ENCODE results near the gene TSC2. TPM values are rescaled to one million over a fixed set of nuclear protein-coding genes. Genes with fewer than 3 reads are reported as not detected.

The TSC2 gene
- total and polyA plus RNA-seq, 4 donors = 36.5 to 146 (median 72.7) TPM

DNA sequence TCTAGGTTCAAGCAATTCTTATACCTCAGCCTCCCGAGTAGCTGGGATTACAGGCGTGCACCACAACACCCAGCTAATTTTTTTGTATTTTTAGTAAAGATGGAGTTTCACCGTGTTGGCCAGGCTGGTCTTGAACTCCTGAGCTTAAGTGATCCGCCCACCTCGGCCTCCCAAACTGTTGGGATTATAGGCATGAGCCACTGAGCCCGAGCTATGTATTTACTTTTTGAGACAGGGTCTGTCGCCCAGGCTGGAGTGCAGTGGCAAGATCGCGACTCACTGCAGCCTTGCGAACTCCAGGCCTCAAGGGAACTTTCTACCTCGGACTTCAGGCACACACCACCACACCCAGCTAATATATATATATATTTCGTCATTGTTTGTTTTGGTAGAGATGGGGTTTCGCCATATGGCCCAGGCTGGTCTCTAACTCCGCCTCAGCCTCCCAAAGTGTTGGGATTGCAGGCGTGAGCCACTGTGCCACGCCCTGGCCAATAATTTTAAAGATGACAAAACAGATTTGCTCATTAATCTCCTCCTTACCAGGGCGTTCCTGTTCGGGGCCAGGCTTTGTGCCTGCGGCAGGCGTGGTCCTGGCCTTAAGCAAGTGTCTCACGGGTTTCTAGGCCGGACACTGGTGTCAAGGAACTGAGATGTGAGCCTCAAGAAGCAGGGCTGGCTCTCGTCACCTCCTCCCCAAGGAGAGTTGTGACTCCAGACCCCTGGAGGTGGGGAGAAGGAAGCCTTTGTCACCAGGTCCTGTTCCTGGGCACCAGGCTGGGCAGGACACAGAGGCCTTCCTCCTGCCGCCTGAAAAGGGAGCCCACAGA, 32.5 kb upstream of the TSC2 start:
- ATAC-seq (ENCODE audit: insufficient read depth, low FRiP score) (peak; percentile 62), DNase-seq (no peak)
- Histone ChIP-seq H3K27me3 (ENCODE audit: control insufficient read depth in 3 of 3, insufficient read depth in 3 of 3, low read length in 2 of 3) (peaks cover 0 to 7% (median 4%) of the 10 kb centered on the region in 3 donors), H3K36me3 (ENCODE audit: control insufficient read depth in 4 of 4, insufficient read depth in 4 of 4, low read length in 4 of 4) (no peaks in the 10 kb centered on the region), H3K4me1 (ENCODE audit: control insufficient read depth in 5 of 5, insufficient read depth in 5 of 5, low read length in 5 of 5) (peaks cover 0 to 12% (median 5%) of the 10 kb centered on the region in 5 donors), H3K9ac (ENCODE audit: insufficient read depth in 1 of 2, low read length in 2 of 2) (peak overlapping the region in 1 of 2 donors; percentile 13), H3K9me3 (ENCODE audit: control insufficient read depth in 4 of 4, insufficient read depth in 3 of 4, low read length in 3 of 4) (no peaks in the 10 kb centered on the region), H3K27ac (ENCODE audit: low read depth in 1 of 2, low read length in 1 of 2) (peak overlapping the region in 1 of 2 donors; percentile 11), H3K4me3 (no peak overlapping the region)
- WGBS, 2 donors = 76 to 84% methylated on average over 24 of the region's 24 CpGs
- TF ChIP-seq, protein P1, sequence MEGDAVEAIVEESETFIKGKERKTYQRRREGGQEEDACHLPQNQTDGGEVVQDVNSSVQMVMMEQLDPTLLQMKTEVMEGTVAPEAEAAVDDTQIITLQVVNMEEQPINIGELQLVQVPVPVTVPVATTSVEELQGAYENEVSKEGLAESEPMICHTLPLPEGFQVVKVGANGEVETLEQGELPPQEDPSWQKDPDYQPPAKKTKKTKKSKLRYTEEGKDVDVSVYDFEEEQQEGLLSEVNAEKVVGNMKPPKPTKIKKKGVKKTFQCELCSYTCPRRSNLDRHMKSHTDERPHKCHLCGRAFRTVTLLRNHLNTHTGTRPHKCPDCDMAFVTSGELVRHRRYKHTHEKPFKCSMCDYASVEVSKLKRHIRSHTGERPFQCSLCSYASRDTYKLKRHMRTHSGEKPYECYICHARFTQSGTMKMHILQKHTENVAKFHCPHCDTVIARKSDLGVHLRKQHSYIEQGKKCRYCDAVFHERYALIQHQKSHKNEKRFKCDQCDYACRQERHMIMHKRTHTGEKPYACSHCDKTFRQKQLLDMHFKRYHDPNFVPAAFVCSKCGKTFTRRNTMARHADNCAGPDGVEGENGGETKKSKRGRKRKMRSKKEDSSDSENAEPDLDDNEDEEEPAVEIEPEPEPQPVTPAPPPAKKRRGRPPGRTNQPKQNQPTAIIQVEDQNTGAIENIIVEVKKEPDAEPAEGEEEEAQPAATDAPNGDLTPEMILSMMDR (IDR thresholded peaks at IDR 0.05; ENCODE audit: control extremely low read depth, extremely low read depth) = no peak

DNA sequence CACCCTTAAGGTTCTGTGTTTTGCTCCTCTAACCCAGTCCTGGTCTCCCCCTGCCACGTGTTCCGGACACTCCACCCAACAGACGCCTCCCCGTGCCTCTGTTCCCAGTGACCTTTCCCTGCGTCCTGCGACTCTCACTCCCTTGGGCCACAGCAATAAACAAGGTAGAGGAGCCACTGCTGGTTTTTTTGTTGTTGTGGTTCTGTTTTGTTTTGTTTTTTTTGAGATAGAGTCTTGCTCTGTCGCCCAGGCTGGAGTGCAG, 31.9 kb upstream of the TSC2 start:
- peak overlapping the region in 1 of 2 donors; percentile 13 for H3K9ac ChIP-seq (ENCODE audit: insufficient read depth in 1 of 2, low read length in 2 of 2)
- 90 to 92% methylated on average over 7 of the region's 7 CpGs for whole genome bisulfite sequencing, 2 donors
- H3K36me3 ChIP-seq (ENCODE audit: control insufficient read depth in 4 of 4, insufficient read depth in 4 of 4, low read length in 4 of 4) = no peaks in the 10 kb centered on the region
- peaks cover 0 to 11% (median 0%) of the 10 kb centered on the region in 5 donors for H3K4me1 ChIP-seq (ENCODE audit: control insufficient read depth in 5 of 5, insufficient read depth in 5 of 5, low read length in 5 of 5)
- H3K27ac ChIP-seq (ENCODE audit: low read depth in 1 of 2, low read length in 1 of 2) = peak overlapping the region in 1 of 2 donors; percentile 11
- TF ChIP-seq, protein P1 (IDR thresholded peaks at IDR 0.05; ENCODE audit: control extremely low read depth, extremely low read depth) = no peak
- ATAC-seq (ENCODE audit: insufficient read depth, low FRiP score) = no peak
- DNase-seq = no peak
- peaks cover 2 to 7% (median 4%) of the 10 kb centered on the region in 3 donors for H3K27me3 ChIP-seq (ENCODE audit: control insufficient read depth in 3 of 3, insufficient read depth in 3 of 3, low read length in 2 of 3)
- no peaks in the 10 kb centered on the region for H3K9me3 ChIP-seq (ENCODE audit: control insufficient read depth in 4 of 4, insufficient read depth in 3 of 4, low read length in 3 of 4)
- H3K4me3 ChIP-seq = no peak overlapping the region

DNA sequence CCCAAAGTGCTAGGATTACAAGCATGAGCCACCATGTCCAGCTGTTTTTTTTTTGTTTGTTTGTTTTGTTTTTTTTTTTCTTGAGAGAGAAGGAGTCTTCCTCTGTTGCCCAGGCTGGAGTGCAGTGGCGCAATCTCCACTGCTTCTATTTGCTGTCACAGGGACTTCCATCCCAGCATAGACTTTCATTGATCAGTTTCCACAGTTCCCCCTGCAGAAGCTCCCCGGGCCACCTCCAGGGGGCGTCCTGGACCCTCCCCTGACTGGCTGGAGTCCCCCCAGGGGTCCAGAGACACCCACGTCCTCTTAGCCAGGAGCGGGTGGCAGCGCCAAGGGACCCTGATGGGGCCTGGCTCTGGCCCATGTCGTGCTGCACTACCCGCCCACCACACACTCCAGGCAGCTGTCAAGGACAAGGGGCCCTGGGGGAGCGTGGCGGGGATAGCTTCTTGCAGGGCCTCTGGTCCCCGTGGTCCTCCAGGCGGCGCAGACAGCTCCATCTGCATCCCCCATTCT, 31.3 kb upstream of the TSC2 start:
- no peak for ATAC-seq (ENCODE audit: insufficient read depth, low FRiP score)
- Histone ChIP-seq H3K9ac (ENCODE audit: insufficient read depth in 1 of 2, low read length in 2 of 2) (no peak overlapping the region), H3K27ac (ENCODE audit: low read depth in 1 of 2, low read length in 1 of 2) (no peak overlapping the region), H3K27me3 (ENCODE audit: control insufficient read depth in 3 of 3, insufficient read depth in 3 of 3, low read length in 2 of 3) (peaks cover 4 to 7% (median 4%) of the 10 kb centered on the region in 3 donors), H3K4me1 (ENCODE audit: control insufficient read depth in 5 of 5, insufficient read depth in 5 of 5, low read length in 5 of 5) (peaks cover 0 to 11% (median 0%) of the 10 kb centered on the region in 5 donors), H3K4me3 (no peak overlapping the region), H3K36me3 (ENCODE audit: control insufficient read depth in 4 of 4, insufficient read depth in 4 of 4, low read length in 4 of 4) (no peaks in the 10 kb centered on the region), H3K9me3 (ENCODE audit: control insufficient read depth in 4 of 4, insufficient read depth in 3 of 4, low read length in 3 of 4) (no peaks in the 10 kb centered on the region)
- TF ChIP-seq, protein P1 (IDR thresholded peaks at IDR 0.05; ENCODE audit: control extremely low read depth, extremely low read depth) = peak; percentile 4
- 46 to 47% methylated on average over 13 of the region's 13 CpGs for WGBS, 2 donors
- DNase-seq = peak; percentile 47 to 64 (median 55)
